GM23338 (cell line): ENCODE data around the gene BNIP1. TPM values are rescaled to one million over a fixed set of nuclear protein-coding genes. Genes with fewer than 3 reads are reported as not detected.

Experiments
- ATAC-seq: fragments of 200-7000 bp; cut with Tn5 transposase; 3 replicates; pipeline ENCODE4 v1.9.1; 2020
- DNase-seq: peaks from one replicate; pipeline ENCODE4 v3.0.0-alpha.2; 2015; ENCODE audit warnings: low spot score
- H2AFZ ChIP-seq: fragments of 200-600 bp; sonication (generic); 2 replicates; pipeline ENCODE4 v1.8.0; 2016; ENCODE audit warnings: antibody characterized with exemption, mild to moderate bottlenecking, moderate library complexity
- H3F3A ChIP-seq: fragments of 200-600 bp; sonication (generic); replicated peaks from 2 replicates; pipeline ENCODE4 v1.8.0; 2017; ENCODE audit warnings: antibody characterized with exemption, mixed run types, low read depth
- H3K27ac ChIP-seq: fragments of 200-600 bp; sonication (generic); 2 replicates; pipeline ENCODE4 v1.6.1; 2016; ENCODE audit warnings: low read depth
- H3K27me3 ChIP-seq: fragments of 200-600 bp; sonication (generic); 2 replicates; pipeline ENCODE4 v1.8.0; 2016; ENCODE audit warnings: mild to moderate bottlenecking, mixed run types, moderate library complexity; ENCODE audit not compliant: insufficient read depth
- H3K36me3 ChIP-seq: fragments of 200-600 bp; sonication (generic); 2 replicates; pipeline ENCODE4 v1.8.0; 2016; ENCODE audit warnings: mild to moderate bottlenecking; ENCODE audit not compliant: insufficient read depth
- H3K4me1 ChIP-seq: fragments of 200-600 bp; sonication (generic); 2 replicates; pipeline ENCODE4 v1.8.0; 2016; ENCODE audit warnings: mild to moderate bottlenecking, moderate library complexity; ENCODE audit not compliant: insufficient read depth
- H3K4me2 ChIP-seq: fragments of 200-600 bp; sonication (generic); 2 replicates; pipeline ENCODE4 v1.7.1; 2017; ENCODE audit warnings: mixed run types
- H3K4me3 ChIP-seq: fragments of 200-600 bp; sonication (generic); 2 replicates; pipeline ENCODE4 v1.6.1; 2016; ENCODE audit warnings: mixed run types
- H3K79me2 ChIP-seq: fragments of 200-600 bp; sonication (generic); replicated peaks from 2 replicates; pipeline ENCODE4 v1.8.0; 2017; ENCODE audit warnings: mild to moderate bottlenecking; ENCODE audit not compliant: insufficient read depth
- H3K9me2 ChIP-seq: fragments of 200-600 bp; sonication (generic); 2 replicates; pipeline ENCODE4 v1.8.0; 2017; ENCODE audit not compliant: insufficient read depth
- H4K20me1 ChIP-seq: fragments of 200-600 bp; sonication (generic); replicated peaks from 2 replicates; pipeline ENCODE4 v1.8.0; 2017; ENCODE audit warnings: mild to moderate bottlenecking; ENCODE audit not compliant: insufficient read depth
- H3K27ac Mint-ChIP-seq: 2 replicates; pipeline ENCODE4 v1.8.0; 2020; ENCODE audit warnings: inconsistent platforms, mild to moderate bottlenecking, moderate library complexity, mixed read lengths
- H3K27me3 Mint-ChIP-seq: 3 replicates; pipeline ENCODE4 v1.8.0; 2022; ENCODE audit warnings: low read depth, mild to moderate bottlenecking, moderate library complexity, mixed read lengths, inconsistent platforms; ENCODE audit not compliant: insufficient read depth, poor library complexity
- H3K36me3 Mint-ChIP-seq: 3 replicates; pipeline ENCODE4 v1.8.0; 2021; ENCODE audit warnings: low read depth, mild to moderate bottlenecking, inconsistent platforms, moderate library complexity, mixed read lengths
- H3K4me1 Mint-ChIP-seq: 3 replicates; pipeline ENCODE4 v1.8.0; 2020; ENCODE audit warnings: mild to moderate bottlenecking, inconsistent platforms, mixed read lengths
- H3K4me3 Mint-ChIP-seq: 3 replicates; pipeline ENCODE4 v1.8.0; 2021; ENCODE audit warnings: moderate library complexity, mild to moderate bottlenecking, inconsistent platforms, mixed read lengths
- H3K9me3 Mint-ChIP-seq: 3 replicates; pipeline ENCODE4 v1.8.0; 2020; ENCODE audit warnings: moderate library complexity, mild to moderate bottlenecking, inconsistent platforms, mixed read lengths
- CREB1 ChIP-seq: fragments of 250-450 bp; sonication (Bioruptor Pico); IDR thresholded peaks from 2 replicates; pipeline ENCODE4 v1.5.0; 2020; ENCODE audit warnings: low read depth, mild to moderate bottlenecking, moderate library complexity
- EZH2 ChIP-seq: fragments of 200-600 bp; sonication (generic); IDR thresholded peaks from one replicate; pipeline ENCODE4 v1.8.0; 2017; ENCODE audit warnings: antibody characterized with exemption, mild to moderate bottlenecking, low read depth; ENCODE audit not compliant: unreplicated experiment
- EZH2phosphoT487 ChIP-seq: fragments of 200-600 bp; sonication (generic); IDR thresholded peaks from one replicate; pipeline ENCODE4 v1.8.1; 2018; ENCODE audit warnings: antibody characterized with exemption; ENCODE audit not compliant: unreplicated experiment
- JUNB ChIP-seq: IDR thresholded peaks from one replicate; pipeline ENCODE4 v1.6.1; 2016; ENCODE audit warnings: antibody characterized with exemption; ENCODE audit not compliant: unreplicated experiment
- NANOG ChIP-seq: IDR thresholded peaks from 2 replicates; pipeline ENCODE4 v1.6.1; 2016; ENCODE audit warnings: antibody characterized with exemption, borderline replicate concordance
- POLR2AphosphoS5 ChIP-seq: IDR thresholded peaks from 2 replicates; pipeline ENCODE4 v1.6.1; 2016; ENCODE audit warnings: antibody characterized with exemption, low read depth
- STAT1 ChIP-seq: IDR thresholded peaks from one replicate; pipeline ENCODE4 v1.6.1; 2016; ENCODE audit warnings: antibody characterized with exemption; ENCODE audit not compliant: unreplicated experiment
- ZNF114 ChIP-seq: fragments of 250-450 bp; sonication (Bioruptor Pico); IDR thresholded peaks from 2 replicates; pipeline ENCODE4 v1.5.0; 2020; ENCODE audit warnings: mild to moderate bottlenecking, moderate library complexity
- ZNF331 ChIP-seq: fragments of 250-450 bp; sonication (Bioruptor Pico); IDR thresholded peaks from 2 replicates; pipeline ENCODE4 v1.5.0; 2020; ENCODE audit warnings: low read depth, mild to moderate bottlenecking, moderate library complexity
- polyA plus RNA-seq: library from polyadenylated mRNA; unstranded; fragments of >200 nt; fragmentation: Nextera tagmentation; extraction: Ambion mirVana; gene quantifications from 2 replicates; pipeline ENCODE4 v1.2.1, GENCODE V29; 2016
- total RNA-seq: library from RNA; depleted of rRNA; stranded (reverse); fragments of >200 nt; shearing (Covaris generic); gene quantifications from 2 replicates; pipeline ENCODE4 v1.2.3, GENCODE V29; 2014
- TF ChIP-seq, protein P1 (sequence below): IDR thresholded peaks from 2 replicates; pipeline ENCODE4 v1.6.1; 2016; ENCODE audit warnings: antibody characterized with exemption
- TF ChIP-seq, protein P2 (sequence below), 2 experiments: fragments of 200-600 bp in 1 of 2; sonication (generic) in 1 of 2; conservative IDR thresholded peaks; 2 replicates each; pipeline versions ENCODE4 v1.5.1 to v1.6.1; 2016 to 2017; ENCODE audit warnings: antibody characterized with exemption in 2 of 2, low read depth in 2 of 2, mild to moderate bottlenecking in 2 of 2, moderate library complexity in 1 of 2
- TF ChIP-seq, protein P3 (sequence below): IDR thresholded peaks from one replicate; pipeline ENCODE4 v1.6.1; 2018; ENCODE audit warnings: antibody characterized with exemption; ENCODE audit not compliant: unreplicated experiment
- TF ChIP-seq, protein P4 (sequence below): fragments of 250-450 bp; sonication (Bioruptor Pico); IDR thresholded peaks from 2 replicates; pipeline ENCODE4 v1.5.0; 2020; ENCODE audit warnings: mild to moderate bottlenecking, moderate library complexity

The BNIP1 gene
- total and polyA plus RNA-seq, 2 experiments from 2014 or later, result 12.1 to 17.0 TPM

DNA sequence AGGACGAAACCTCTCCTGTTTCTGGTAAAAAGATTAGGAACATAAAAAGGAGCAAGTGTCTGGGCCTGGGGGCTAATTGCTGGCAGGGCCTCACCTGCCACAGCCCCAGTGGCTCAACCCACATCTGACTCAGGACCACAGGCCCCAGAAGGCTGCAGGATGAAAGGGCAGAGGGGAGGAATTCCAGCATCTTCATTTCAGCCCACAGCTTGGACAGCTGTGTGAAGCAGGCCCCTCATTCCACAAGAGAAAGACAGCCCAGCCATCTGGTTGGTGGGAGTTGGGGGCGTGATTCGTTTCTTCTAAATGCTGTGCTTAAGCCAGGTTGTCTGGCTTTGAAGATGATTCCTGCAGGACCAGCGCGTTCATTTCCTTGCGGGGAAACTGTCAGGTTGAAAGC is 61.6 kb downstream of the BNIP1 start:
- Histone ChIP-seq H3K79me2 (no peaks in the 10 kb centered on the region), H3K27me3 (no peaks in the 10 kb centered on the region; the same call in 1 of the 2 replicates), H3K4me3 (no peak overlapping the region), H3K9me2 (no peaks in the 10 kb centered on the region), H3K36me3 (no peaks in the 10 kb centered on the region), H2AFZ (no peak overlapping the region), H4K20me1 (no peaks in the 10 kb centered on the region), H3K4me2 (no peak overlapping the region), H3F3A (no peaks in the 10 kb centered on the region), H3K4me1 (0 out of 2 replicates have a peak, but pooled peaks cover 7% of the 10 kb centered on the region), H3K27ac (no peak overlapping the region)
- no peak for DNase-seq
- no peaks in the 10 kb centered on the region; the same call in 1 of the 3 replicates for H3K9me3 Mint-ChIP-seq
- H3K27me3 Mint-ChIP-seq, result peaks cover 11% of the 10 kb centered on the region
- no peak for TF ChIP-seq EZH2phosphoT487
- no peak for TF ChIP-seq ZNF331 (CRISPR knock-in tag)
- no peak for TF ChIP-seq CREB1 (CRISPR knock-in tag)
- no peak for TF ChIP-seq JUNB
- TF ChIP-seq, protein P1, sequence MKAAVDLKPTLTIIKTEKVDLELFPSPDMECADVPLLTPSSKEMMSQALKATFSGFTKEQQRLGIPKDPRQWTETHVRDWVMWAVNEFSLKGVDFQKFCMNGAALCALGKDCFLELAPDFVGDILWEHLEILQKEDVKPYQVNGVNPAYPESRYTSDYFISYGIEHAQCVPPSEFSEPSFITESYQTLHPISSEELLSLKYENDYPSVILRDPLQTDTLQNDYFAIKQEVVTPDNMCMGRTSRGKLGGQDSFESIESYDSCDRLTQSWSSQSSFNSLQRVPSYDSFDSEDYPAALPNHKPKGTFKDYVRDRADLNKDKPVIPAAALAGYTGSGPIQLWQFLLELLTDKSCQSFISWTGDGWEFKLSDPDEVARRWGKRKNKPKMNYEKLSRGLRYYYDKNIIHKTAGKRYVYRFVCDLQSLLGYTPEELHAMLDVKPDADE, result no peak
- TF ChIP-seq ZNF114 (CRISPR knock-in tag), result no peak
- TF ChIP-seq, protein P2, sequence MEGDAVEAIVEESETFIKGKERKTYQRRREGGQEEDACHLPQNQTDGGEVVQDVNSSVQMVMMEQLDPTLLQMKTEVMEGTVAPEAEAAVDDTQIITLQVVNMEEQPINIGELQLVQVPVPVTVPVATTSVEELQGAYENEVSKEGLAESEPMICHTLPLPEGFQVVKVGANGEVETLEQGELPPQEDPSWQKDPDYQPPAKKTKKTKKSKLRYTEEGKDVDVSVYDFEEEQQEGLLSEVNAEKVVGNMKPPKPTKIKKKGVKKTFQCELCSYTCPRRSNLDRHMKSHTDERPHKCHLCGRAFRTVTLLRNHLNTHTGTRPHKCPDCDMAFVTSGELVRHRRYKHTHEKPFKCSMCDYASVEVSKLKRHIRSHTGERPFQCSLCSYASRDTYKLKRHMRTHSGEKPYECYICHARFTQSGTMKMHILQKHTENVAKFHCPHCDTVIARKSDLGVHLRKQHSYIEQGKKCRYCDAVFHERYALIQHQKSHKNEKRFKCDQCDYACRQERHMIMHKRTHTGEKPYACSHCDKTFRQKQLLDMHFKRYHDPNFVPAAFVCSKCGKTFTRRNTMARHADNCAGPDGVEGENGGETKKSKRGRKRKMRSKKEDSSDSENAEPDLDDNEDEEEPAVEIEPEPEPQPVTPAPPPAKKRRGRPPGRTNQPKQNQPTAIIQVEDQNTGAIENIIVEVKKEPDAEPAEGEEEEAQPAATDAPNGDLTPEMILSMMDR (conservative IDR thresholded peaks at IDR 0.05; ENCODE audit: low read depth in 2 of 2), result no peak
- no peak for TF ChIP-seq STAT1
- TF ChIP-seq POLR2AphosphoS5, result no peak
- TF ChIP-seq, protein P3, sequence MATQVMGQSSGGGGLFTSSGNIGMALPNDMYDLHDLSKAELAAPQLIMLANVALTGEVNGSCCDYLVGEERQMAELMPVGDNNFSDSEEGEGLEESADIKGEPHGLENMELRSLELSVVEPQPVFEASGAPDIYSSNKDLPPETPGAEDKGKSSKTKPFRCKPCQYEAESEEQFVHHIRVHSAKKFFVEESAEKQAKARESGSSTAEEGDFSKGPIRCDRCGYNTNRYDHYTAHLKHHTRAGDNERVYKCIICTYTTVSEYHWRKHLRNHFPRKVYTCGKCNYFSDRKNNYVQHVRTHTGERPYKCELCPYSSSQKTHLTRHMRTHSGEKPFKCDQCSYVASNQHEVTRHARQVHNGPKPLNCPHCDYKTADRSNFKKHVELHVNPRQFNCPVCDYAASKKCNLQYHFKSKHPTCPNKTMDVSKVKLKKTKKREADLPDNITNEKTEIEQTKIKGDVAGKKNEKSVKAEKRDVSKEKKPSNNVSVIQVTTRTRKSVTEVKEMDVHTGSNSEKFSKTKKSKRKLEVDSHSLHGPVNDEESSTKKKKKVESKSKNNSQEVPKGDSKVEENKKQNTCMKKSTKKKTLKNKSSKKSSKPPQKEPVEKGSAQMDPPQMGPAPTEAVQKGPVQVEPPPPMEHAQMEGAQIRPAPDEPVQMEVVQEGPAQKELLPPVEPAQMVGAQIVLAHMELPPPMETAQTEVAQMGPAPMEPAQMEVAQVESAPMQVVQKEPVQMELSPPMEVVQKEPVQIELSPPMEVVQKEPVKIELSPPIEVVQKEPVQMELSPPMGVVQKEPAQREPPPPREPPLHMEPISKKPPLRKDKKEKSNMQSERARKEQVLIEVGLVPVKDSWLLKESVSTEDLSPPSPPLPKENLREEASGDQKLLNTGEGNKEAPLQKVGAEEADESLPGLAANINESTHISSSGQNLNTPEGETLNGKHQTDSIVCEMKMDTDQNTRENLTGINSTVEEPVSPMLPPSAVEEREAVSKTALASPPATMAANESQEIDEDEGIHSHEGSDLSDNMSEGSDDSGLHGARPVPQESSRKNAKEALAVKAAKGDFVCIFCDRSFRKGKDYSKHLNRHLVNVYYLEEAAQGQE, result no peak
- no peak for TF ChIP-seq EZH2
- TF ChIP-seq, protein P4, sequence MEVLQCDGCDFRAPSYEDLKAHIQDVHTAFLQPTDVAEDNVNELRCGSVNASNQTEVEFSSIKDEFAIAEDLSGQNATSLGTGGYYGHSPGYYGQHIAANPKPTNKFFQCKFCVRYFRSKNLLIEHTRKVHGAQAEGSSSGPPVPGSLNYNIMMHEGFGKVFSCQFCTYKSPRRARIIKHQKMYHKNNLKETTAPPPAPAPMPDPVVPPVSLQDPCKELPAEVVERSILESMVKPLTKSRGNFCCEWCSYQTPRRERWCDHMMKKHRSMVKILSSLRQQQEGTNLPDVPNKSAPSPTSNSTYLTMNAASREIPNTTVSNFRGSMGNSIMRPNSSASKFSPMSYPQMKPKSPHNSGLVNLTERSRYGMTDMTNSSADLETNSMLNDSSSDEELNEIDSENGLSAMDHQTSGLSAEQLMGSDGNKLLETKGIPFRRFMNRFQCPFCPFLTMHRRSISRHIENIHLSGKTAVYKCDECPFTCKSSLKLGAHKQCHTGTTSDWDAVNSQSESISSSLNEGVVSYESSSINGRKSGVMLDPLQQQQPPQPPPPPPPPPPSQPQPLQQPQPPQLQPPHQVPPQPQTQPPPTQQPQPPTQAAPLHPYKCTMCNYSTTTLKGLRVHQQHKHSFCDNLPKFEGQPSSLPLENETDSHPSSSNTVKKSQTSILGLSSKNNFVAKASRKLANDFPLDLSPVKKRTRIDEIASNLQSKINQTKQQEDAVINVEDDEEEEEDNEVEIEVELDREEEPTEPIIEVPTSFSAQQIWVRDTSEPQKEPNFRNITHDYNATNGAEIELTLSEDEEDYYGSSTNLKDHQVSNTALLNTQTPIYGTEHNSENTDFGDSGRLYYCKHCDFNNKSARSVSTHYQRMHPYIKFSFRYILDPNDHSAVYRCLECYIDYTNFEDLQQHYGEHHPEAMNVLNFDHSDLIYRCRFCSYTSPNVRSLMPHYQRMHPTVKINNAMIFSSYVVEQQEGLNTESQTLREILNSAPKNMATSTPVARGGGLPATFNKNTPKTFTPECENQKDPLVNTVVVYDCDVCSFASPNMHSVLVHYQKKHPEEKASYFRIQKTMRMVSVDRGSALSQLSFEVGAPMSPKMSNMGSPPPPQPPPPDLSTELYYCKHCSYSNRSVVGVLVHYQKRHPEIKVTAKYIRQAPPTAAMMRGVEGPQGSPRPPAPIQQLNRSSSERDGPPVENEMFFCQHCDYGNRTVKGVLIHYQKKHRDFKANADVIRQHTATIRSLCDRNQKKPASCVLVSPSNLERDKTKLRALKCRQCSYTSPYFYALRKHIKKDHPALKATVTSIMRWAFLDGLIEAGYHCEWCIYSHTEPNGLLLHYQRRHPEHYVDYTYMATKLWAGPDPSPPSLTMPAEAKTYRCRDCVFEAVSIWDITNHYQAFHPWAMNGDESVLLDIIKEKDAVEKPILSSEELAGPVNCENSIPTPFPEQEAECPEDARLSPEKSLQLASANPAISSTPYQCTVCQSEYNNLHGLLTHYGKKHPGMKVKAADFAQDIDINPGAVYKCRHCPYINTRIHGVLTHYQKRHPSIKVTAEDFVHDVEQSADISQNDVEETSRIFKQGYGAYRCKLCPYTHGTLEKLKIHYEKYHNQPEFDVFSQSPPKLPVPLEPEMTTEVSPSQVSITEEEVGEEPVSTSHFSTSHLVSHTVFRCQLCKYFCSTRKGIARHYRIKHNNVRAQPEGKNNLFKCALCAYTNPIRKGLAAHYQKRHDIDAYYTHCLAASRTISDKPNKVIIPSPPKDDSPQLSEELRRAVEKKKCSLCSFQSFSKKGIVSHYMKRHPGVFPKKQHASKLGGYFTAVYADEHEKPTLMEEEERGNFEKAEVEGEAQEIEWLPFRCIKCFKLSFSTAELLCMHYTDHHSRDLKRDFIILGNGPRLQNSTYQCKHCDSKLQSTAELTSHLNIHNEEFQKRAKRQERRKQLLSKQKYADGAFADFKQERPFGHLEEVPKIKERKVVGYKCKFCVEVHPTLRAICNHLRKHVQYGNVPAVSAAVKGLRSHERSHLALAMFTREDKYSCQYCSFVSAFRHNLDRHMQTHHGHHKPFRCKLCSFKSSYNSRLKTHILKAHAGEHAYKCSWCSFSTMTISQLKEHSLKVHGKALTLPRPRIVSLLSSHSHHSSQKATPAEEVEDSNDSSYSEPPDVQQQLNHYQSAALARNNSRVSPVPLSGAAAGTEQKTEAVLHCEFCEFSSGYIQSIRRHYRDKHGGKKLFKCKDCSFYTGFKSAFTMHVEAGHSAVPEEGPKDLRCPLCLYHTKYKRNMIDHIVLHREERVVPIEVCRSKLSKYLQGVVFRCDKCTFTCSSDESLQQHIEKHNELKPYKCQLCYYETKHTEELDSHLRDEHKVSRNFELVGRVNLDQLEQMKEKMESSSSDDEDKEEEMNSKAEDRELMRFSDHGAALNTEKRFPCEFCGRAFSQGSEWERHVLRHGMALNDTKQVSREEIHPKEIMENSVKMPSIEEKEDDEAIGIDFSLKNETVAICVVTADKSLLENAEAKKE (CRISPR knock-in tag), result no peak
- no peak for TF ChIP-seq NANOG
- H3K4me3 Mint-ChIP-seq, result no peak overlapping the region
- no peak for ATAC-seq
- peaks cover 8% of the 10 kb centered on the region for H3K4me1 Mint-ChIP-seq
- H3K36me3 Mint-ChIP-seq, result no peaks in the 10 kb centered on the region
- H3K27ac Mint-ChIP-seq, result no peak overlapping the region
